HepG2 (cell line): ENCODE results near the gene RUSF1.

Source experiments
- NFE2L2 ChIP-seq: fragments of 150-350 bp; IDR thresholded peaks from 2 replicates; pipeline ENCODE4 v1.6.1; 2014; ENCODE audit warnings: low read length
- SP2 ChIP-seq: sonication (generic); formaldehyde crosslinking; IDR thresholded peaks from 2 replicates; pipeline ENCODE4 v1.5.1; 2020; ENCODE audit warnings: mild to moderate bottlenecking, missing genetic modification reagents
- STAT5B ChIP-seq: sonication (generic); formaldehyde crosslinking; IDR thresholded peaks from 2 replicates; pipeline ENCODE4 v1.4.0; 2020; ENCODE audit warnings: missing genetic modification reagents
- TF ChIP-seq, protein P1 (sequence below): sonication (generic); formaldehyde crosslinking; IDR thresholded peaks from 2 replicates; pipeline ENCODE4 v1.5.0; 2020; ENCODE audit warnings: mild to moderate bottlenecking, missing genetic modification reagents, moderate library complexity
- TF ChIP-seq, protein P2 (sequence below): sonication (generic); formaldehyde crosslinking; IDR thresholded peaks from 2 replicates; pipeline ENCODE4 v1.4.0; 2020; ENCODE audit warnings: missing genetic modification reagents
- TF ChIP-seq, protein P3 (sequence below): sonication (generic); formaldehyde crosslinking; IDR thresholded peaks from 2 replicates; pipeline ENCODE4 v1.4.0; 2020; ENCODE audit warnings: missing genetic modification reagents, borderline replicate concordance

DNA sequence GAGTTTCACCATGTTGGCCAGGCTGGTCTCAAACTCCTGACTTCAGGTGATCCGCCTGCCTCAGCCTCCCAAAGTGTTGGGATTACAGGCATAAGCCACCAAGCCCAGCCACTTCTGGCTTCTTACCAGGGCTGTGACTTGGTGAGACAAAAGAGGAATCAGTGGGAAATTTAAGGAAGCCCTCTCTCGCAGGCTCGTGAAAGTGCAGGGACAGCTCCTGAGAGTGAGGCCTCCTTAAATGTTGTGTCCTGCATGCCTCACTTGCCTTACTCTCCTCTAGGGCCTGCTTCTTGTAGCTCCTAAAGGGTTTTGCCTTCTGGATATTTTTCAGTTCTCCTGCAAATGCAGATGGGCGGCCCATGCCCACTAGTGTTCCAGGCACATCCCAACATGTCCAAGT is 24.7 kb upstream of the RUSF1 start:
- TF ChIP-seq SP2 (CRISPR knock-in tag) (no peak), NFE2L2 (no peak), STAT5B (CRISPR knock-in tag) (no peak)
- TF ChIP-seq, protein P1, sequence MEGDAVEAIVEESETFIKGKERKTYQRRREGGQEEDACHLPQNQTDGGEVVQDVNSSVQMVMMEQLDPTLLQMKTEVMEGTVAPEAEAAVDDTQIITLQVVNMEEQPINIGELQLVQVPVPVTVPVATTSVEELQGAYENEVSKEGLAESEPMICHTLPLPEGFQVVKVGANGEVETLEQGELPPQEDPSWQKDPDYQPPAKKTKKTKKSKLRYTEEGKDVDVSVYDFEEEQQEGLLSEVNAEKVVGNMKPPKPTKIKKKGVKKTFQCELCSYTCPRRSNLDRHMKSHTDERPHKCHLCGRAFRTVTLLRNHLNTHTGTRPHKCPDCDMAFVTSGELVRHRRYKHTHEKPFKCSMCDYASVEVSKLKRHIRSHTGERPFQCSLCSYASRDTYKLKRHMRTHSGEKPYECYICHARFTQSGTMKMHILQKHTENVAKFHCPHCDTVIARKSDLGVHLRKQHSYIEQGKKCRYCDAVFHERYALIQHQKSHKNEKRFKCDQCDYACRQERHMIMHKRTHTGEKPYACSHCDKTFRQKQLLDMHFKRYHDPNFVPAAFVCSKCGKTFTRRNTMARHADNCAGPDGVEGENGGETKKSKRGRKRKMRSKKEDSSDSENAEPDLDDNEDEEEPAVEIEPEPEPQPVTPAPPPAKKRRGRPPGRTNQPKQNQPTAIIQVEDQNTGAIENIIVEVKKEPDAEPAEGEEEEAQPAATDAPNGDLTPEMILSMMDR (CRISPR knock-in tag), result no peak
- TF ChIP-seq, protein P2, sequence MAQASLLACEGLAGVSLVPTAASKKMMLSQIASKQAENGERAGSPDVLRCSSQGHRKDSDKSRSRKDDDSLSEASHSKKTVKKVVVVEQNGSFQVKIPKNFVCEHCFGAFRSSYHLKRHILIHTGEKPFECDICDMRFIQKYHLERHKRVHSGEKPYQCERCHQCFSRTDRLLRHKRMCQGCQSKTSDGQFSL (CRISPR knock-in tag), result no peak
- TF ChIP-seq, protein P3, sequence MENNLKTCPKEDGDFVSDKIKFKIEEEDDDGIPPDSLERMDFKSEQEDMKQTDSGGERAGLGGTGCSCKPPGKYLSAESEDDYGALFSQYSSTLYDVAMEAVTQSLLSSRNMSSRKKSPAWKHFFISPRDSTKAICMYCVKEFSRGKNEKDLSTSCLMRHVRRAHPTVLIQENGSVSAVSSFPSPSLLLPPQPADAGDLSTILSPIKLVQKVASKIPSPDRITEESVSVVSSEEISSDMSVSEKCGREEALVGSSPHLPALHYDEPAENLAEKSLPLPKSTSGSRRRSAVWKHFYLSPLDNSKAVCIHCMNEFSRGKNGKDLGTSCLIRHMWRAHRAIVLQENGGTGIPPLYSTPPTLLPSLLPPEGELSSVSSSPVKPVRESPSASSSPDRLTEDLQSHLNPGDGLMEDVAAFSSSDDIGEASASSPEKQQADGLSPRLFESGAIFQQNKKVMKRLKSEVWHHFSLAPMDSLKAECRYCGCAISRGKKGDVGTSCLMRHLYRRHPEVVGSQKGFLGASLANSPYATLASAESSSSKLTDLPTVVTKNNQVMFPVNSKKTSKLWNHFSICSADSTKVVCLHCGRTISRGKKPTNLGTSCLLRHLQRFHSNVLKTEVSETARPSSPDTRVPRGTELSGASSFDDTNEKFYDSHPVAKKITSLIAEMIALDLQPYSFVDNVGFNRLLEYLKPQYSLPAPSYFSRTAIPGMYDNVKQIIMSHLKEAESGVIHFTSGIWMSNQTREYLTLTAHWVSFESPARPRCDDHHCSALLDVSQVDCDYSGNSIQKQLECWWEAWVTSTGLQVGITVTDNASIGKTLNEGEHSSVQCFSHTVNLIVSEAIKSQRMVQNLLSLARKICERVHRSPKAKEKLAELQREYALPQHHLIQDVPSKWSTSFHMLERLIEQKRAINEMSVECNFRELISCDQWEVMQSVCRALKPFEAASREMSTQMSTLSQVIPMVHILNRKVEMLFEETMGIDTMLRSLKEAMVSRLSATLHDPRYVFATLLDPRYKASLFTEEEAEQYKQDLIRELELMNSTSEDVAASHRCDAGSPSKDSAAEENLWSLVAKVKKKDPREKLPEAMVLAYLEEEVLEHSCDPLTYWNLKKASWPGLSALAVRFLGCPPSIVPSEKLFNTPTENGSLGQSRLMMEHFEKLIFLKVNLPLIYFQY, result no peak
